H7 (cell line): ENCODE results near the gene PSMA7. TPM values are rescaled to one million over a fixed set of nuclear protein-coding genes. Genes with fewer than 3 reads are reported as not detected.
"Not testable (repeated sequence)": the region's sequence is repeated elsewhere in the genome, so short reads cannot be mapped to it uniquely, and the experiment has no call there.

Experiments
- DNase-seq: peaks from one replicate; pipeline ENCODE4 v3.0.0; 2012
- H3K27me3 ChIP-seq: 2 replicates; pipeline ENCODE4 v1.6.0; 2011; ENCODE audit warnings: mild to moderate bottlenecking, low read length; ENCODE audit not compliant: control insufficient read depth, insufficient read depth
- H3K36me3 ChIP-seq: replicated peaks from 2 replicates; pipeline ENCODE4 v1.5.1; 2011; ENCODE audit warnings: low read length; ENCODE audit not compliant: control insufficient read depth, insufficient read depth
- H3K4me3 ChIP-seq: 2 replicates; pipeline ENCODE4 v1.5.1; 2011; ENCODE audit warnings: low read depth, mild to moderate bottlenecking, control low read depth, low read length, moderate library complexity; ENCODE audit not compliant: insufficient read depth
- total RNA-seq: library from RNA; depleted of rRNA; stranded (reverse); fragments of >200 nt; shearing (Covaris generic); gene quantifications from 2 replicates; pipeline ENCODE4 v1.2.3, GENCODE V29; 2014

The PSMA7 gene
- total RNA-seq, 1 experiment from 2014 or later = 501 TPM

DNA sequence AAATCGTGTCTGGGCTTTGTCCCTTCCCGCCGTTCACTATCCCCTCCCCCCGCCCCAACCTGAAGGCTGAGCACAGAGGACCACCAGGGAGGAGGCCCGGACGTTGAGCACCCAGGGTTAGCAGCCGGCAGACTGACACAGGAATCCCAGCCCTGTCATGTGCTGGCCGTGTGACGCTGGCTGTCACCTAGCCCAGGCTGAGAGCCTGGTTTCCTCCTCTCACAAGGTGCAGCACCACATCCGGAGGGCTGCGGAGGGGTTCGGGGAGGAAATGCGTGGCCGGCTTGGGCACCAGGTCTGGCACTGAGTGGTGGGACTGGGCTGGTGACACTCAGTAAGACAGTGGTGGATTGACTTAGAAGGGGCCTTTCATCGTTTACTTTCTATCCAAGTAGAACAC is 25.5 kb downstream of the PSMA7 start:
- H3K4me3 ChIP-seq = no peak overlapping the region

DNA sequence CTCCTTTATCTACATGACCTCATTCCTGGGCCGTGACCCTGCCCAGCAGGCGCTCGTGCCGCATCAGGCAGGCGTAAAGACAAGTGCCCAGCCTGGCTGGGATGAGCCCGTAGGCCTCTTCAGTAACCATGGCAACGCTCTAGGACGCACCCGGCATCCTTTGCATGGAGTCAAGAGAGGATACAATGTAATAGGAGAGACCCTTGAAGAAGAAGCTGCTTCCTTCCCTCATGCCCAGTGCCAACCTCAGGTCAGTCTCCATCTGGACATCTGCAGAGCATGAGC is 25.9 kb downstream of the PSMA7 start:
- no peak for DNase-seq
- Histone ChIP-seq H3K27me3 (no peaks in the 10 kb centered on the region), H3K36me3 (no peaks in the 10 kb centered on the region), H3K4me3 (no peak overlapping the region)

More for the DNA sequence above, 25.5 kb downstream of the PSMA7 start:
- Histone ChIP-seq H3K36me3 (no peaks in the 10 kb centered on the region), H3K27me3 (no peaks in the 10 kb centered on the region)
- no peak for DNase-seq

DNA sequence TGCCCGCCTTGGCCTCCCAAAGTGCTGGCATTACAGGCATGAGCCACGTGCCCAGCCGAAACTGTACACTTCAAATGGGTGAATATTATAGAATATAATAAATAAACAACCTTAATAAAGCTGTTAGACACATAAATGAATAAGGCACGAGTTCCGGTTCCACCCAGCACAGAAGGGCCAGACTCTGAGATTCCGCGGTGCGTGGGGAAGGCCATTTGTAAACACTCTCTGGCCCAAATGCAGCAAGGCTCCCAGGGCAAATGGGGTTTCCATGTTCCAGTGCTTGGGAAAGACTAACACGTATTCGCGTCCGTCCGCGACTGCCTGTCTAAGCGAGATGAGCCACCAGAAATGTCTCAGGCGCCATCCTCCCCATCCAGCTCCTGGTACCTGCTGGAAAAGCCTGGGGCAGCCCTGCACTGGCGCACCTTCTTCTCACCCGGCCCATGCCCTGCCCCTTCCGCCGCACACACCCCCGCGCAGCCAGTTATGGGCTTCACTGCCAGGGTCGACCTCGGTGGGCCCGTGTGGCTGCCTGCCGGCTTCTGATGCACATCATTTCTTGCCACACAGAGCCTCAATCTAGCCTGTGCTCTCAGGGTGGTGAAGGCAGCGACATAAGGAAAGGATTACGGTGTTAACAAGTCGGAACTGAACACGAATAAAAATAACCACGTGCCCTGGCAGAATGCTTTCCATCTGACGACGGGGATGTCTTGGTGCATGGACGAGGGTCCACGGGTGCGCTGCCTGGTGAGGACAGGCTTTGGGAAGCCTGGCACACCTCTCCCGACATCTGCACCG is 26.4 kb downstream of the PSMA7 start:
- DNase-seq = no peak
- Histone ChIP-seq H3K4me3 (no peak overlapping the region), H3K27me3 (no peaks in the 10 kb centered on the region), H3K36me3 (no peaks in the 10 kb centered on the region)

DNA sequence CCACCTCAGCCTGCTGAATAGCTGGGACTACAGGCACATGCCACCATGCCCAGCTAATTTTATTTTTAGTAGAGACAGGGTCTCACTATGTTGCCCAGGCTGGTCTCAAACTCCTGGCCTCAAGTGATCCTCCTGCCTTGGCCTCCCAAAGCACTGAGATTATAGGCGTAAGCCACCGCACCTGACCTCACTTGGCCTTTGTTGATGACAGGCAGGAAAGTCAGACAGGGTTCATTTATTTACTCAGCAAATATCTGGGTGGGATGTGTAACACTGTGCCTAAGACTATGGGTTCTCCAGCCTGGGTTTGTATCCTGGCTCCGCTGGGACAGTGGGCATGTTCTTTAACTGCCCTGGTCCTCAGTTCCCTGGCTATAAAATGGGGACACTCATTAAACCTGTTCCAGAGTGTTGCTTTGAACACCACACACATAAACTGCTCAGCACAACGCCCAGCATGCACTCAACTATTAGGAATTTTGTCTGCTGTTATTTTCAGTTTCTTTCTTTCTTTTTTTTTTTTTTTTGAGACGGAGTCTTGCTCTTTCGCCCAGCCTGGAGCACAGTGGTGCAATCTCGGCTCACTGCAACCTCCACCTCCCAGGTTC is 27.3 kb downstream of the PSMA7 start:
- not testable (repeated sequence) for H3K36me3 ChIP-seq, DNase-seq, H3K4me3 ChIP-seq, H3K27me3 ChIP-seq

GRCh38 chr20:62114894-62115293 is 28.3 kb downstream of the PSMA7 start:
- peak; percentile 80 for DNase-seq
- no peak overlapping the region for H3K4me3 ChIP-seq
- H3K36me3 ChIP-seq = no peaks in the 10 kb centered on the region
- H3K27me3 ChIP-seq = no peaks in the 10 kb centered on the region

GRCh38 chr20:62112368-62112767 is 30.8 kb downstream of the PSMA7 start:
- Histone ChIP-seq H3K36me3 (no peaks in the 10 kb centered on the region), H3K27me3 (no peaks in the 10 kb centered on the region)

GRCh38 chr20:62111148-62111547 is 32.0 kb downstream of the PSMA7 start:
- DNase-seq = no peak
- no peaks in the 10 kb centered on the region for H3K36me3 ChIP-seq
- H3K27me3 ChIP-seq = no peaks in the 10 kb centered on the region
- no peak overlapping the region for H3K4me3 ChIP-seq

More at GRCh38 chr20:62112368-62112767, 30.8 kb downstream of the PSMA7 start:
- no peak for DNase-seq
- no peak overlapping the region for H3K4me3 ChIP-seq

DNA sequence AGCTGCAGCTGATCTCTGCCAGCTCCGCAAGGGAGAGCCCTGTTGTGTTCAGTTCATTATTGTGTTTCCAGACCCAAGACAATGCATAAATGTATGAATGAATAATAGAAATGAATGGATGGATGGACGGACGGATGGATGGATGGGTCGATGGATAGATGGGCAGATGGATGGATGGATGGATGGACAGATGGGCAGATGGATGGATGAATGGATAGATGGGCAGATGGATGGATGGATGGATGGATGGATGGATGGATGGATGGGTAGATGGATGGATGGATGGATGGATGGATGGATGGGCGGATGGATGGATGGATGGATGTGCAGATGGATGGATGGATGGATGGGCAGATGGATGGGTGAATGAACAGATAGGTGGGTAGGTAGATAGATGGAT is 37.6 kb downstream of the PSMA7 start:
- H3K36me3 ChIP-seq = no peaks in the 10 kb centered on the region
- no peaks in the 10 kb centered on the region for H3K27me3 ChIP-seq
- no peak overlapping the region for H3K4me3 ChIP-seq
- DNase-seq = no peak

DNA sequence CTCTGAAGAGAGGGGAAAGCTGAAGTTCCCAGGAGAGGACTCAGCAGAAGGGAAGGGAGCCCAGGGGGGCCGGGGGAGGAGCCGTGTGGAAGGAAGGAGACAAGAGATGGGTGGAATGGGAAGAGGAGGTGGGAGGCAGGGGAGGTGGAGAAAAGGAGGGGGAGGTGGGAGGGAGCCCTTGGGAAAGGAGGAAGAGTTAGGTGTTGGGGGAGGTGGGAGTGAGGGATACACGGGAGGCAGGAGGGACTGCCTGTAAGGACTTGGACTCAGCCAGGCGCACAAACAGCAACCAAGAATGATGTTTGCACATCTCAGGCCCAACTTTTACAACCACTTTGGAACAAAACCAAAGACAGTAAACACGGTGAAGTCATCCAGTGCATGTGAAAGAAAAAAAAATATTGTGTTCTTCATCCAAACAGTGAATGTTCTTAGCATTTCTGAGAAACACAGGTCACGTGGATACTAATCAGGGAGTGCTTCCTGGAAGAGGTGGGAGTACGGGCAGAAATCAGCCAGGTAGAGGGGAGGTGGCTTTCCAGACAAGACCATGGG is 38.3 kb downstream of the PSMA7 start:
- H3K36me3 ChIP-seq = no peaks in the 10 kb centered on the region
- no peaks in the 10 kb centered on the region for H3K27me3 ChIP-seq
- H3K4me3 ChIP-seq = no peak overlapping the region
- peak; percentile 74 for DNase-seq

- Histone ChIP-seq H3K4me3 (no peak overlapping the region), H3K27me3 (no peaks in the 10 kb centered on the region), H3K36me3 (no peaks in the 10 kb centered on the region)
- peak; percentile 61 for DNase-seq
Measured at GRCh38 chr20:62104234-62104789, 38.9 kb downstream of the PSMA7 start.

GRCh38 chr20:62103508-62104233 is 39.5 kb downstream of the PSMA7 start:
- no peaks in the 10 kb centered on the region for H3K27me3 ChIP-seq
- DNase-seq = peak; percentile 63
- no peak overlapping the region for H3K4me3 ChIP-seq
- no peaks in the 10 kb centered on the region for H3K36me3 ChIP-seq

DNA sequence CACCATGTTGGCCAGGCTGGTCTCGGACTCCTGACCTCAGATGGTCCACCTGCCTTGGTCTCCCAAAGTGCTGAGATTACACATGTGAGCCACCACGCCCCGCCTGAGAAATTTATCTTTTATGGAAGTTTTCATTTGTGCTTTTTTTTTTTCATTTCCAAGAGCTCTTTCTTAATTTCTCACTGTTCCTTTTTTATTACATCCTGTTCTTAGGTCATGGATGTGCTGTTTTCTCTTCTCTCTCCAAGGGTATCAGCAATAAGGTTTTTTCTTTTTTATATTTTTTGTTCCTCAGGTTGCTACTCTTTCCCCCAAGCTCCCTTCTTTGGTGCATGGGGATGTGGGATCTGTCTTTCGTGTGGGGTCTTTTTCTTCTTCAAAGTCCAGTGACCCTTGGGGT is 42.1 kb downstream of the PSMA7 start:
- no peak overlapping the region for H3K4me3 ChIP-seq
- H3K27me3 ChIP-seq = no peaks in the 10 kb centered on the region
- no peaks in the 10 kb centered on the region for H3K36me3 ChIP-seq
- DNase-seq = no peak

DNA sequence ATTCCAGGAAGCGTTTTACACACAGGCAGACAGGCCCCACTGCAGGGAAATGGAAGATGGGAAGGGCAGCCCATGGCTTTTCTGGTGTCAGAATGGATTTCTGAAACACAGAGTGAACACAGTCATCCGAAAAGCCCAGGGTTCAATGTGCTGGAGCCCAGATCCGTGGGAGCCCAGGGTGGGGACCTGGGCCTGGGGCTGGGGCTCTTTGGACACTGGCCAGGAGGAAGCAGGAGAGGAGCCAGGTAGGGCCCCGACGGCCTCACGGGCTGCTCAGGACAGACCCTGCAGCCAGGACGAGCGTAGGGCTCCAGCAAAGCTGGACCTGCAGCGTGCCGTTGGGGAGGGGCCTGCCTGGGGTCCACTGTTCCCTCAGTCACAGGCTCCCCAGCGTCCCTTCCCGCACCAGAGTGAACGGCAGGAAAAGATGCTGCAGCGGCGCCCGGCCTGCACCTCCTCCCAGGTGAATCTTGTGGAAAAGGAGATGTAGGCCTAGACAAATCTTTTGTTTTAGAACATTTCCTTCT is 45.2 kb downstream of the PSMA7 start:
- Histone ChIP-seq H3K36me3 (no peaks in the 10 kb centered on the region), H3K4me3 (no peak overlapping the region), H3K27me3 (no peaks in the 10 kb centered on the region)
- DNase-seq = peak; percentile 65
